ENCODE measurements around the gene XPNPEP1. TPM values are rescaled to one million over a fixed set of nuclear protein-coding genes. Genes with fewer than 3 reads are reported as not detected.

XPNPEP1 gene
- total RNA-seq, 1 experiment from 2014 or later, result 65.4 TPM

DNA sequence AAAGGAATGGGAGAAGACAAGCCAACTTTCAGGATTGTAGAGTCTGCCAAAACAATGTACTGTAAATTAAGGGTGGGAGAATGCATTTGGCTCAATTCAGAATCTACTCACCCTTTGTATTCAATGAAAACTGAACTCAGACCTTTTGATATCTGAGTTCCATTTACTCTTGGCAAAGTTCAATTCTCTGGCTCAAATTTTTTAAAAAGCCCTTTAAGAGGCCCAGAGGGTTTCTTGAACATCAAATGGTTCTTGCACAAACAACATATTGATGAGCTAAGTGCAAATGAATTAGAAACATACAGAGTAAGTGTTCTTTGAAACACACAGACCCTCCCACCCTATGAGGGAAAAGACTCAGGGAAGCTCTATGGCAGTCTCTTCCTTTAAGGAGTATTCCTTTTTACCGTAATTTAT lies 5.2 kb upstream of the XPNPEP1 start:
- ChIA-PET POLR2A (ENCODE audit: low non-redundant PET) (no interaction called here), CTCF (no interaction called here)
- no peak for DNase-seq (ENCODE audit: low spot score)
- no peak overlapping the region for H3K4me3 ChIP-seq (ENCODE audit: low read depth, low read length, poor library complexity, severe bottlenecking)
- H3K27ac ChIP-seq (ENCODE audit: low read depth, low read length, poor library complexity, severe bottlenecking), result no peak overlapping the region
- H3K4me1 ChIP-seq (ENCODE audit: insufficient read depth, low read length, poor library complexity, severe bottlenecking), result no peaks in the 10 kb centered on the region
- TF ChIP-seq EZH2 (IDR thresholded peaks at IDR 0.05; ENCODE audit: borderline replicate concordance, low read depth, low read length, poor library complexity, severe bottlenecking), result no peak
- TF ChIP-seq, protein P1, sequence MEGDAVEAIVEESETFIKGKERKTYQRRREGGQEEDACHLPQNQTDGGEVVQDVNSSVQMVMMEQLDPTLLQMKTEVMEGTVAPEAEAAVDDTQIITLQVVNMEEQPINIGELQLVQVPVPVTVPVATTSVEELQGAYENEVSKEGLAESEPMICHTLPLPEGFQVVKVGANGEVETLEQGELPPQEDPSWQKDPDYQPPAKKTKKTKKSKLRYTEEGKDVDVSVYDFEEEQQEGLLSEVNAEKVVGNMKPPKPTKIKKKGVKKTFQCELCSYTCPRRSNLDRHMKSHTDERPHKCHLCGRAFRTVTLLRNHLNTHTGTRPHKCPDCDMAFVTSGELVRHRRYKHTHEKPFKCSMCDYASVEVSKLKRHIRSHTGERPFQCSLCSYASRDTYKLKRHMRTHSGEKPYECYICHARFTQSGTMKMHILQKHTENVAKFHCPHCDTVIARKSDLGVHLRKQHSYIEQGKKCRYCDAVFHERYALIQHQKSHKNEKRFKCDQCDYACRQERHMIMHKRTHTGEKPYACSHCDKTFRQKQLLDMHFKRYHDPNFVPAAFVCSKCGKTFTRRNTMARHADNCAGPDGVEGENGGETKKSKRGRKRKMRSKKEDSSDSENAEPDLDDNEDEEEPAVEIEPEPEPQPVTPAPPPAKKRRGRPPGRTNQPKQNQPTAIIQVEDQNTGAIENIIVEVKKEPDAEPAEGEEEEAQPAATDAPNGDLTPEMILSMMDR (conservative IDR thresholded peaks at IDR 0.05; ENCODE audit: low read depth, low read length), result no peak
- no TSS peak for BruUV-seq (replicated peaks)
- H3K9me3 ChIP-seq (ENCODE audit: low read depth, low read length, poor library complexity, severe bottlenecking), result no peaks in the 10 kb centered on the region
- no peaks in the 10 kb centered on the region for H3K36me3 ChIP-seq (ENCODE audit: insufficient read depth, low read length, poor library complexity, severe bottlenecking)
- intact Hi-C loops (cut with micrococcal nuclease; ENCODE audit: unreplicated experiment), result no loop called here
- no peaks in the 10 kb centered on the region for H3K27me3 ChIP-seq (replicated peaks; ENCODE audit: insufficient read depth, low read depth, low read length, poor library complexity)

DNA sequence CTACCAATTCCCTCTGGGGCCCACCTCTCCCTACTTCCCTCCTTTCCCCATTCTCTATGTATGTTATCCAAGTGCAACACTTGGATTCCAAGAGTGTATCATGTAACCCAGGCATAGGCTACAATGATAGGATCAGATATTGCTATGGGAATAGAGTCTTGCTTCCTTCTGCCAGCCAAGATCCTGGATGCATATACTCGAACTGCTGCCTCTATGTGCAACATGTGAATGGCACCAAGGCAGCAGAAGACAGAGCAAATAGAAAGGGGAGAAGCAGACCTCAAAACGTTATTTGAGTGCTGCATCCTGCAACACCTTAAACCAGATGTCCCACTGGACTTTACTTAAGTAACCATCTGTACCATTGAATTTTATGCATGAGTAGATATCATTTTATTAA lies 3.5 kb upstream of the XPNPEP1 start:
- H3K36me3 ChIP-seq (ENCODE audit: insufficient read depth, low read length, poor library complexity, severe bottlenecking), result no peaks in the 10 kb centered on the region
- ChIA-PET CTCF (no interaction called here), POLR2A (ENCODE audit: low non-redundant PET) (no interaction called here)
- no peaks in the 10 kb centered on the region for H3K27me3 ChIP-seq (replicated peaks; ENCODE audit: insufficient read depth, low read depth, low read length, poor library complexity)
- TF ChIP-seq EZH2 (IDR thresholded peaks at IDR 0.05; ENCODE audit: borderline replicate concordance, low read depth, low read length, poor library complexity, severe bottlenecking), result no peak
- TF ChIP-seq, protein P1 (conservative IDR thresholded peaks at IDR 0.05; ENCODE audit: low read depth, low read length), result no peak
- no peak for DNase-seq (ENCODE audit: low spot score)
- H3K27ac ChIP-seq (ENCODE audit: low read depth, low read length, poor library complexity, severe bottlenecking), result no peak overlapping the region
- intact Hi-C loops (cut with micrococcal nuclease; ENCODE audit: unreplicated experiment), result no loop called here
- BruUV-seq (replicated peaks), result no TSS peak
- no peaks in the 10 kb centered on the region for H3K9me3 ChIP-seq (ENCODE audit: low read depth, low read length, poor library complexity, severe bottlenecking)
- H3K4me3 ChIP-seq (ENCODE audit: low read depth, low read length, poor library complexity, severe bottlenecking), result no peak overlapping the region
- peaks cover 6% of the 10 kb centered on the region for H3K4me1 ChIP-seq (ENCODE audit: insufficient read depth, low read length, poor library complexity, severe bottlenecking)

DNA sequence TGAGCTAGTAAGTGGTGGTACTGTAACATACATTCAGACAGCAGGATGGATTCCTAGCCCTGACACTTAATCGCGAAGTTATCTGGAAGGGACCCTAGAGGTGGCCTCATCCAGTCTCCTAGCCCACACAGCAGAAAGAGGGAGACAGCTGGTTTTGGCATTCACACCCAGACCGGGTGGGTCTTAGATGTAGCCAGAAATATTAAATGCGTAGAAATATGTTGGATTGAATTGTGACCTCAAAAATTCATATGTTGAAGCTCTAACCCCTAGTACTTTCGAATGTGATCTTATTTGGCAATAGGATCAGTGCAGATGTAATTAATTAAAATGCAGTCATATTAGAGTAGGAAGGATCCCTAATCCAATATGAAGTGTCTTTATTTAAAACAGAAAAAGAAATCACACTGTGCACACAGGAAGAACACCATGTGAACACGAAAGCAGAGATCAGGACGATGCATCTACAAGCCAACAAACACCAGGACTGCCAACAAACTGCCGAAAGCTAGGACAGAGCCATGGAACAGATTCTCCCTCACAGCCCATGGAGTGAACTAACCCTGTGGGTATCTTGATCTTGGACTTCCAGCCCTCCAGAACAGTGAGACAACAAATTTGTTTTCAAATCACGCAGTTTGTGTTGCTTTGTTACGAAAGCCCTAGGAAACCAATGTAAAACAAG lies 2.9 kb upstream of the XPNPEP1 start:
- no peaks in the 10 kb centered on the region for H3K27me3 ChIP-seq (replicated peaks; ENCODE audit: insufficient read depth, low read depth, low read length, poor library complexity)
- no peaks in the 10 kb centered on the region for H3K36me3 ChIP-seq (ENCODE audit: insufficient read depth, low read length, poor library complexity, severe bottlenecking)
- H3K27ac ChIP-seq (ENCODE audit: low read depth, low read length, poor library complexity, severe bottlenecking), result no peak overlapping the region
- no TSS peak for BruUV-seq (replicated peaks)
- no peak overlapping the region for H3K4me3 ChIP-seq (ENCODE audit: low read depth, low read length, poor library complexity, severe bottlenecking)
- H3K4me1 ChIP-seq (ENCODE audit: insufficient read depth, low read length, poor library complexity, severe bottlenecking), result peaks cover 10% of the 10 kb centered on the region
- no peaks in the 10 kb centered on the region for H3K9me3 ChIP-seq (ENCODE audit: low read depth, low read length, poor library complexity, severe bottlenecking)
- intact Hi-C loops (cut with micrococcal nuclease; ENCODE audit: unreplicated experiment), result no loop called here
- ChIA-PET POLR2A (ENCODE audit: low non-redundant PET) (no interaction called here), CTCF (no interaction called here)
- TF ChIP-seq EZH2 (IDR thresholded peaks at IDR 0.05; ENCODE audit: borderline replicate concordance, low read depth, low read length, poor library complexity, severe bottlenecking), result no peak
- TF ChIP-seq, protein P1 (conservative IDR thresholded peaks at IDR 0.05; ENCODE audit: low read depth, low read length), result no peak
- no peak for DNase-seq (ENCODE audit: low spot score)
